K562 (cell line): ENCODE data around the gene NAGS.

Experiments
- CREB1 ChIP-seq, 2 experiments: sonication (generic) in 1 of 2; formaldehyde crosslinking in 1 of 2; IDR thresholded peaks; 2 replicates each; pipeline versions ENCODE4 v1.6.1 to v1.8.0; 2012 to 2022; ENCODE audit warnings: inconsistent platforms in 1 of 2, mild to moderate bottlenecking in 1 of 2, missing genetic modification reagents in 1 of 2, moderate library complexity in 1 of 2
- GATAD2B ChIP-seq: fragments of 450-650 bp; IDR thresholded peaks from 2 replicates; pipeline ENCODE4 v1.6.1; 2017; ENCODE audit warnings: mild to moderate bottlenecking, borderline replicate concordance
- POLR2A ChIP-seq: fragments of 450-650 bp; conservative IDR thresholded peaks from 2 replicates; pipeline ENCODE4 v1.6.1; 2016
- RFX5 ChIP-seq: IDR thresholded peaks from 2 replicates; pipeline ENCODE4 v1.6.1; 2011; ENCODE audit warnings: low read depth, mild to moderate bottlenecking, improper control_type of control experiment, low read length
- SMAD2 ChIP-seq: fragments of 150-350 bp; IDR thresholded peaks from 2 replicates; pipeline ENCODE4 v1.6.1; 2014; ENCODE audit warnings: low read depth, mild to moderate bottlenecking, low read length
- TF ChIP-seq, protein P1 (sequence below), 3 experiments: IDR thresholded peaks in 2 of 3; conservative IDR thresholded peaks in 1 of 3; 2 replicates each; pipeline ENCODE4 v1.5.1; 2011 to 2012; ENCODE audit warnings: low read length in 3 of 3, mild to moderate bottlenecking in 3 of 3, control low read depth in 2 of 3, improper control_type of control experiment in 1 of 3, inconsistent platforms in 1 of 3, low read depth in 1 of 3, mixed read lengths in 1 of 3, moderate library complexity in 1 of 3; ENCODE audit not compliant: insufficient read depth in 2 of 3
- TF ChIP-seq, protein P2 (sequence below): fragments of 250-450 bp; sonication (Bioruptor Pico); IDR thresholded peaks from 2 replicates; pipeline ENCODE4 v1.4.0; 2020
- TF ChIP-seq, protein P3 (sequence below): fragments of 250-450 bp; sonication (Bioruptor Pico); IDR thresholded peaks from 2 replicates; pipeline ENCODE4 v1.8.0; 2021; ENCODE audit warnings: moderate library complexity, mild to moderate bottlenecking, inconsistent platforms

DNA sequence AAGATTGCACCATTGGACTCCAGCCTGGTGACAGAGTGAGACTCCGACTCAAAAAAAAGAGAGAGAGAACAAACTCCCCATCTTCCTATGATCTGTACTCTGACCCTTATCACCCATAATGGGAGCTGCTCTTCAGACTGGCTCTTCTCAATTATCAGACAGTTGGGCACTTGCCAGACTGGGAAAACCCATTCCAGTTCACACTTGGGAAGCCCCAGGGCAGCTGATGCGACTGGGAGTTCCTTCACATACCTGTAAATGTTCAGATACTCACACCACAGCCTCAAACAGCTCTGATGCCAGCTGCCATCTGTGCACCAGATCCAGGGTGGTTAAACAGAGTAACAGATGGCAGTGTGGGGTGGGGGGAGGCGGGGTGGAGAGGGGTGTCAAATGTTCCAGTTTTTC is 34.2 kb downstream of the NAGS start:
- no peak for TF ChIP-seq SMAD2
- TF ChIP-seq, protein P1, sequence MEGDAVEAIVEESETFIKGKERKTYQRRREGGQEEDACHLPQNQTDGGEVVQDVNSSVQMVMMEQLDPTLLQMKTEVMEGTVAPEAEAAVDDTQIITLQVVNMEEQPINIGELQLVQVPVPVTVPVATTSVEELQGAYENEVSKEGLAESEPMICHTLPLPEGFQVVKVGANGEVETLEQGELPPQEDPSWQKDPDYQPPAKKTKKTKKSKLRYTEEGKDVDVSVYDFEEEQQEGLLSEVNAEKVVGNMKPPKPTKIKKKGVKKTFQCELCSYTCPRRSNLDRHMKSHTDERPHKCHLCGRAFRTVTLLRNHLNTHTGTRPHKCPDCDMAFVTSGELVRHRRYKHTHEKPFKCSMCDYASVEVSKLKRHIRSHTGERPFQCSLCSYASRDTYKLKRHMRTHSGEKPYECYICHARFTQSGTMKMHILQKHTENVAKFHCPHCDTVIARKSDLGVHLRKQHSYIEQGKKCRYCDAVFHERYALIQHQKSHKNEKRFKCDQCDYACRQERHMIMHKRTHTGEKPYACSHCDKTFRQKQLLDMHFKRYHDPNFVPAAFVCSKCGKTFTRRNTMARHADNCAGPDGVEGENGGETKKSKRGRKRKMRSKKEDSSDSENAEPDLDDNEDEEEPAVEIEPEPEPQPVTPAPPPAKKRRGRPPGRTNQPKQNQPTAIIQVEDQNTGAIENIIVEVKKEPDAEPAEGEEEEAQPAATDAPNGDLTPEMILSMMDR (IDR thresholded peaks at IDR 0.05 in 2 of 3, conservative IDR thresholded peaks at IDR 0.05 in 1 of 3; ENCODE audit: insufficient read depth in 2 of 3, low read depth in 1 of 3, low read length in 3 of 3): no peak
- TF ChIP-seq, protein P2, sequence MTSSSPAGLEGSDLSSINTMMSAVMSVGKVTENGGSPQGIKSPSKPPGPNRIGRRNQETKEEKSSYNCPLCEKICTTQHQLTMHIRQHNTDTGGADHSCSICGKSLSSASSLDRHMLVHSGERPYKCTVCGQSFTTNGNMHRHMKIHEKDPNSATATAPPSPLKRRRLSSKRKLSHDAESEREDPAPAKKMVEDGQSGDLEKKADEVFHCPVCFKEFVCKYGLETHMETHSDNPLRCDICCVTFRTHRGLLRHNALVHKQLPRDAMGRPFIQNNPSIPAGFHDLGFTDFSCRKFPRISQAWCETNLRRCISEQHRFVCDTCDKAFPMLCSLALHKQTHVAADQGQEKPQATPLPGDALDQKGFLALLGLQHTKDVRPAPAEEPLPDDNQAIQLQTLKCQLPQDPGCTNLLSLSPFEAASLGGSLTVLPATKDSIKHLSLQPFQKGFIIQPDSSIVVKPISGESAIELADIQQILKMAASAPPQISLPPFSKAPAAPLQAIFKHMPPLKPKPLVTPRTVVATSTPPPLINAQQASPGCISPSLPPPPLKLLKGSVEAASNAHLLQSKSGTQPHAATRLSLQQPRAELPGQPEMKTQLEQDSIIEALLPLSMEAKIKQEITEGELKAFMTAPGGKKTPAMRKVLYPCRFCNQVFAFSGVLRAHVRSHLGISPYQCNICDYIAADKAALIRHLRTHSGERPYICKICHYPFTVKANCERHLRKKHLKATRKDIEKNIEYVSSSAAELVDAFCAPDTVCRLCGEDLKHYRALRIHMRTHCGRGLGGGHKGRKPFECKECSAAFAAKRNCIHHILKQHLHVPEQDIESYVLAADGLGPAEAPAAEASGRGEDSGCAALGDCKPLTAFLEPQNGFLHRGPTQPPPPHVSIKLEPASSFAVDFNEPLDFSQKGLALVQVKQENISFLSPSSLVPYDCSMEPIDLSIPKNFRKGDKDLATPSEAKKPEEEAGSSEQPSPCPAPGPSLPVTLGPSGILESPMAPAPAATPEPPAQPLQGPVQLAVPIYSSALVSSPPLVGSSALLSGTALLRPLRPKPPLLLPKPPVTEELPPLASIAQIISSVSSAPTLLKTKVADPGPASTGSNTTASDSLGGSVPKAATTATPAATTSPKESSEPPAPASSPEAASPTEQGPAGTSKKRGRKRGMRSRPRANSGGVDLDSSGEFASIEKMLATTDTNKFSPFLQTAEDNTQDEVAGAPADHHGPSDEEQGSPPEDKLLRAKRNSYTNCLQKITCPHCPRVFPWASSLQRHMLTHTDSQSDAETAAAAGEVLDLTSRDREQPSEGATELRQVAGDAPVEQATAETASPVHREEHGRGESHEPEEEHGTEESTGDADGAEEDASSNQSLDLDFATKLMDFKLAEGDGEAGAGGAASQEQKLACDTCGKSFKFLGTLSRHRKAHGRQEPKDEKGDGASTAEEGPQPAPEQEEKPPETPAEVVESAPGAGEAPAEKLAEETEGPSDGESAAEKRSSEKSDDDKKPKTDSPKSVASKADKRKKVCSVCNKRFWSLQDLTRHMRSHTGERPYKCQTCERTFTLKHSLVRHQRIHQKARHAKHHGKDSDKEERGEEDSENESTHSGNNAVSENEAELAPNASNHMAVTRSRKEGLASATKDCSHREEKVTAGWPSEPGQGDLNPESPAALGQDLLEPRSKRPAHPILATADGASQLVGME (CRISPR knock-in tag): no peak
- TF ChIP-seq POLR2A: no peak
- no peak for TF ChIP-seq CREB1 (IDR thresholded peaks at IDR 0.05)
- no peak for TF ChIP-seq CREB1 (CRISPR knock-in tag; IDR thresholded peaks at IDR 0.05)
- TF ChIP-seq, protein P3, sequence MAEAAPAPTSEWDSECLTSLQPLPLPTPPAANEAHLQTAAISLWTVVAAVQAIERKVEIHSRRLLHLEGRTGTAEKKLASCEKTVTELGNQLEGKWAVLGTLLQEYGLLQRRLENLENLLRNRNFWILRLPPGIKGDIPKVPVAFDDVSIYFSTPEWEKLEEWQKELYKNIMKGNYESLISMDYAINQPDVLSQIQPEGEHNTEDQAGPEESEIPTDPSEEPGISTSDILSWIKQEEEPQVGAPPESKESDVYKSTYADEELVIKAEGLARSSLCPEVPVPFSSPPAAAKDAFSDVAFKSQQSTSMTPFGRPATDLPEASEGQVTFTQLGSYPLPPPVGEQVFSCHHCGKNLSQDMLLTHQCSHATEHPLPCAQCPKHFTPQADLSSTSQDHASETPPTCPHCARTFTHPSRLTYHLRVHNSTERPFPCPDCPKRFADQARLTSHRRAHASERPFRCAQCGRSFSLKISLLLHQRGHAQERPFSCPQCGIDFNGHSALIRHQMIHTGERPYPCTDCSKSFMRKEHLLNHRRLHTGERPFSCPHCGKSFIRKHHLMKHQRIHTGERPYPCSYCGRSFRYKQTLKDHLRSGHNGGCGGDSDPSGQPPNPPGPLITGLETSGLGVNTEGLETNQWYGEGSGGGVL: no peak
- TF ChIP-seq GATAD2B: no peak
- TF ChIP-seq RFX5: no peak
